ENCODE measurements around the gene PSME2. TPM values are rescaled to one million over a fixed set of nuclear protein-coding genes. Genes with fewer than 3 reads are reported as not detected.

PSME2 gene
- total and polyA plus RNA-seq, 2 of the 13 experiments (the other 11 are each of a cell fraction or from before 2014, with no cell fraction given) = 332 to 716 TPM

DNA sequence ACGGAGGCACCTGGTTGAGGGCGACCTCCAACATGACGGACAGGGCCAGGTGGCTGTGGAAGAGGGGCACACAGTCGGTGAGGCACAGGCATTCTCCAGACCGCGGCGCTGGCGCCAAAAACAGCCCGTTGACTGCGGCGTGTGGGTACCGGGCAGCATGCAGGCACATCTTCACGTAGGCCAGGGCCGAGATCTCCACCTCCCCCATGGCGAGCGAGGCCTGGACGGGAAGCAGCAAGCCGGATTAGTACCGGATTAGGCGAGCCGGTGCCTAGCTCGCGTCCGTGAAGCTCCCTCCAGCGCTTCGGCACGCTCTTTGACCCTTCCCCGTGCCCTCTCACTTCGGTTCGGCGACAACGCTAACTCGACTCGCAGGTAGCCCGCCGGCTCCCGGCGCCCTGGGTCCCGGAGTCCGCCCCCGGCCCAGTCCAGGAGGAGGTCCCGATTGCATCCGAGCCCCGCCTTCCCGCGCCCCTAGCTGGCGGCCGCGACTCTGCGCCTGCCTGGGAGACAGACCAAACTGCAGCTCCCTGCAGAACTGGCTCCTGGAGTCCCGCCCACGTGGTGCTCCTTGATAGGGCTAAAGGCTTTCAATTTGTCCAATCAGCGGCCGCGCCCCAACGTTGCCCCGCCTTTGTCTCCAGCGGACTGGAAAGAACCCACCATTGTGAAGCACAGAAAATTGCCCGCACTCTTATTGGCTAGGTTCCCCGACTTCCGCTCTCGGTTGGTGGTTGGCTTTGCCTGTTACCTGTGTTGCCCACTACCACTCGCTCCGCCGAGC is 5.1 kb downstream of the PSME2 start, which contains the start of gene EMC9 (continued):
- no peak for TF ChIP-seq MBNL3 (CRISPR knock-in tag; conservative IDR thresholded peaks at IDR 0.05)
- TF ChIP-seq TP53 (CRISPR knock-in tag; conservative IDR thresholded peaks at IDR 0.05) = peak; percentile 15; the same call in 1 of the 2 replicates
- peak; percentile 96 for TF ChIP-seq ATF7-NPFF (CRISPR knock-in tag; IDR thresholded peaks at IDR 0.05; ENCODE audit: low read depth)
- no peak for TF ChIP-seq ZNF180 (CRISPR knock-in tag; IDR thresholded peaks at IDR 0.05; ENCODE audit: borderline replicate concordance, low read depth)
- peak; percentile 77; the same call in 1 of the 2 replicates for TF ChIP-seq ZNF12 (CRISPR knock-in tag; IDR thresholded peaks at IDR 0.05)
- peak; percentile 77; the same call in 1 of the 2 replicates for TF ChIP-seq ZNF768 (CRISPR knock-in tag; IDR thresholded peaks at IDR 0.05)
- peak; percentile 88 for TF ChIP-seq CREM (IDR thresholded peaks at IDR 0.05)
- peak; percentile 58; the same call in 1 of the 2 replicates for TF ChIP-seq CREM (CRISPR knock-in tag; IDR thresholded peaks at IDR 0.05)
- TF ChIP-seq ZNF883 (CRISPR knock-in tag; IDR thresholded peaks at IDR 0.05; ENCODE audit: not compliant biosample characterization) = peak; percentile 91
- TF ChIP-seq, protein P1, sequence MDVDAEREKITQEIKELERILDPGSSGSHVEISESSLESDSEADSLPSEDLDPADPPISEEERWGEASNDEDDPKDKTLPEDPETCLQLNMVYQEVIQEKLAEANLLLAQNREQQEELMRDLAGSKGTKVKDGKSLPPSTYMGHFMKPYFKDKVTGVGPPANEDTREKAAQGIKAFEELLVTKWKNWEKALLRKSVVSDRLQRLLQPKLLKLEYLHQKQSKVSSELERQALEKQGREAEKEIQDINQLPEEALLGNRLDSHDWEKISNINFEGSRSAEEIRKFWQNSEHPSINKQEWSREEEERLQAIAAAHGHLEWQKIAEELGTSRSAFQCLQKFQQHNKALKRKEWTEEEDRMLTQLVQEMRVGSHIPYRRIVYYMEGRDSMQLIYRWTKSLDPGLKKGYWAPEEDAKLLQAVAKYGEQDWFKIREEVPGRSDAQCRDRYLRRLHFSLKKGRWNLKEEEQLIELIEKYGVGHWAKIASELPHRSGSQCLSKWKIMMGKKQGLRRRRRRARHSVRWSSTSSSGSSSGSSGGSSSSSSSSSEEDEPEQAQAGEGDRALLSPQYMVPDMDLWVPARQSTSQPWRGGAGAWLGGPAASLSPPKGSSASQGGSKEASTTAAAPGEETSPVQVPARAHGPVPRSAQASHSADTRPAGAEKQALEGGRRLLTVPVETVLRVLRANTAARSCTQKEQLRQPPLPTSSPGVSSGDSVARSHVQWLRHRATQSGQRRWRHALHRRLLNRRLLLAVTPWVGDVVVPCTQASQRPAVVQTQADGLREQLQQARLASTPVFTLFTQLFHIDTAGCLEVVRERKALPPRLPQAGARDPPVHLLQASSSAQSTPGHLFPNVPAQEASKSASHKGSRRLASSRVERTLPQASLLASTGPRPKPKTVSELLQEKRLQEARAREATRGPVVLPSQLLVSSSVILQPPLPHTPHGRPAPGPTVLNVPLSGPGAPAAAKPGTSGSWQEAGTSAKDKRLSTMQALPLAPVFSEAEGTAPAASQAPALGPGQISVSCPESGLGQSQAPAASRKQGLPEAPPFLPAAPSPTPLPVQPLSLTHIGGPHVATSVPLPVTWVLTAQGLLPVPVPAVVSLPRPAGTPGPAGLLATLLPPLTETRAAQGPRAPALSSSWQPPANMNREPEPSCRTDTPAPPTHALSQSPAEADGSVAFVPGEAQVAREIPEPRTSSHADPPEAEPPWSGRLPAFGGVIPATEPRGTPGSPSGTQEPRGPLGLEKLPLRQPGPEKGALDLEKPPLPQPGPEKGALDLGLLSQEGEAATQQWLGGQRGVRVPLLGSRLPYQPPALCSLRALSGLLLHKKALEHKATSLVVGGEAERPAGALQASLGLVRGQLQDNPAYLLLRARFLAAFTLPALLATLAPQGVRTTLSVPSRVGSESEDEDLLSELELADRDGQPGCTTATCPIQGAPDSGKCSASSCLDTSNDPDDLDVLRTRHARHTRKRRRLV (CRISPR knock-in tag; IDR thresholded peaks at IDR 0.05) = peak; percentile 89
- peak; percentile 80; the same call in 1 of the 2 replicates for TF ChIP-seq POGZ (CRISPR knock-in tag; IDR thresholded peaks at IDR 0.05)
